ENCODE measurements around the gene FYCO1.

Gene FYCO1

GRCh38 chr3:45923755-45924154 is 71.9 kb downstream of the FYCO1 start:
- no peaks in the 10 kb centered on the region for H3K27me3 ChIP-seq (ENCODE audit: control insufficient read depth in 1 of 2, insufficient read depth in 2 of 2, low read length in 2 of 2)
- no peaks in the 10 kb centered on the region for H3K9me3 ChIP-seq (ENCODE audit: control insufficient read depth in 1 of 2, low read length in 2 of 2)
- no peaks in the 10 kb centered on the region for H3K4me1 ChIP-seq (ENCODE audit: control insufficient read depth in 1 of 2, insufficient read depth in 2 of 2, low read length in 2 of 2)
- no peak overlapping the region for H3K9ac ChIP-seq (ENCODE audit: low read depth in 1 of 2, low read length in 2 of 2)
- peaks cover 45 to 67% of the 10 kb centered on the region in 2 donors for H3K36me3 ChIP-seq (ENCODE audit: control insufficient read depth in 1 of 2, insufficient read depth in 2 of 2, low read length in 2 of 2)
- no peak overlapping the region for H3K4me3 ChIP-seq (ENCODE audit: low read depth in 1 of 2, low read length in 2 of 2)
- no peak overlapping the region for H3K27ac ChIP-seq (ENCODE audit: low read depth, low read length)

- H3K4me3 ChIP-seq (ENCODE audit: low read depth in 1 of 2, low read length in 2 of 2), result no peak overlapping the region
- H3K4me1 ChIP-seq (ENCODE audit: control insufficient read depth in 1 of 2, insufficient read depth in 2 of 2, low read length in 2 of 2), result no peaks in the 10 kb centered on the region
- H3K27me3 ChIP-seq (ENCODE audit: control insufficient read depth in 1 of 2, insufficient read depth in 2 of 2, low read length in 2 of 2), result no peaks in the 10 kb centered on the region
- H3K27ac ChIP-seq (ENCODE audit: low read depth, low read length), result no peak overlapping the region
- no peaks in the 10 kb centered on the region for H3K9me3 ChIP-seq (ENCODE audit: control insufficient read depth in 1 of 2, low read length in 2 of 2)
- H3K36me3 ChIP-seq (ENCODE audit: control insufficient read depth in 1 of 2, insufficient read depth in 2 of 2, low read length in 2 of 2), result peaks cover 38 to 63% of the 10 kb centered on the region in 2 donors
- H3K9ac ChIP-seq (ENCODE audit: low read depth in 1 of 2, low read length in 2 of 2), result no peak overlapping the region
Measured at GRCh38 chr3:45922950-45923590, 72.6 kb downstream of the FYCO1 start.

- H3K4me1 ChIP-seq (ENCODE audit: control insufficient read depth in 1 of 2, insufficient read depth in 2 of 2, low read length in 2 of 2), result peaks cover 0 to under 1% of the 10 kb centered on the region in 2 donors
- no peak overlapping the region for H3K9ac ChIP-seq (ENCODE audit: low read depth in 1 of 2, low read length in 2 of 2)
- H3K27me3 ChIP-seq (ENCODE audit: control insufficient read depth in 1 of 2, insufficient read depth in 2 of 2, low read length in 2 of 2), result no peaks in the 10 kb centered on the region
- peaks cover 31 to 56% of the 10 kb centered on the region in 2 donors for H3K36me3 ChIP-seq (ENCODE audit: control insufficient read depth in 1 of 2, insufficient read depth in 2 of 2, low read length in 2 of 2)
- no peak overlapping the region for H3K27ac ChIP-seq (ENCODE audit: low read depth, low read length)
- no peak overlapping the region for H3K4me3 ChIP-seq (ENCODE audit: low read depth in 1 of 2, low read length in 2 of 2)
- no peaks in the 10 kb centered on the region for H3K9me3 ChIP-seq (ENCODE audit: control insufficient read depth in 1 of 2, low read length in 2 of 2)
Measured at GRCh38 chr3:45922039-45922326, 73.6 kb downstream of the FYCO1 start.

GRCh38 chr3:45921158-45922038 is 74.2 kb downstream of the FYCO1 start:
- Histone ChIP-seq H3K36me3 (ENCODE audit: control insufficient read depth in 1 of 2, insufficient read depth in 2 of 2, low read length in 2 of 2) (peaks cover 31 to 56% of the 10 kb centered on the region in 2 donors), H3K27me3 (ENCODE audit: control insufficient read depth in 1 of 2, insufficient read depth in 2 of 2, low read length in 2 of 2) (no peaks in the 10 kb centered on the region), H3K4me3 (ENCODE audit: low read depth in 1 of 2, low read length in 2 of 2) (no peak overlapping the region), H3K4me1 (ENCODE audit: control insufficient read depth in 1 of 2, insufficient read depth in 2 of 2, low read length in 2 of 2) (peaks cover under 1 to 6% of the 10 kb centered on the region in 2 donors), H3K9ac (ENCODE audit: low read depth in 1 of 2, low read length in 2 of 2) (no peak overlapping the region), H3K27ac (ENCODE audit: low read depth, low read length) (no peak overlapping the region), H3K9me3 (ENCODE audit: control insufficient read depth in 1 of 2, low read length in 2 of 2) (no peaks in the 10 kb centered on the region)

GRCh38 chr3:45917146-45917898 is 78.3 kb downstream of the FYCO1 start:
- Histone ChIP-seq H3K27ac (ENCODE audit: low read depth, low read length) (no peak overlapping the region), H3K4me1 (ENCODE audit: control insufficient read depth in 1 of 2, insufficient read depth in 2 of 2, low read length in 2 of 2) (peaks cover 5 to 11% of the 10 kb centered on the region in 2 donors), H3K4me3 (ENCODE audit: low read depth in 1 of 2, low read length in 2 of 2) (no peak overlapping the region), H3K9ac (ENCODE audit: low read depth in 1 of 2, low read length in 2 of 2) (no peak overlapping the region), H3K9me3 (ENCODE audit: control insufficient read depth in 1 of 2, low read length in 2 of 2) (no peaks in the 10 kb centered on the region), H3K27me3 (ENCODE audit: control insufficient read depth in 1 of 2, insufficient read depth in 2 of 2, low read length in 2 of 2) (no peaks in the 10 kb centered on the region), H3K36me3 (ENCODE audit: control insufficient read depth in 1 of 2, insufficient read depth in 2 of 2, low read length in 2 of 2) (peaks cover 19 to 40% of the 10 kb centered on the region in 2 donors)

GRCh38 chr3:45915518-45916231 is 79.9 kb downstream of the FYCO1 start:
- Histone ChIP-seq H3K4me1 (ENCODE audit: control insufficient read depth in 1 of 2, insufficient read depth in 2 of 2, low read length in 2 of 2) (peaks cover 5 to 14% of the 10 kb centered on the region in 2 donors), H3K9ac (ENCODE audit: low read depth in 1 of 2, low read length in 2 of 2) (no peak overlapping the region), H3K27ac (ENCODE audit: low read depth, low read length) (no peak overlapping the region), H3K9me3 (ENCODE audit: control insufficient read depth in 1 of 2, low read length in 2 of 2) (no peaks in the 10 kb centered on the region), H3K4me3 (ENCODE audit: low read depth in 1 of 2, low read length in 2 of 2) (peak overlapping the region; percentile 40 to 48), H3K36me3 (ENCODE audit: control insufficient read depth in 1 of 2, insufficient read depth in 2 of 2, low read length in 2 of 2) (peaks cover 10 to 24% of the 10 kb centered on the region in 2 donors), H3K27me3 (ENCODE audit: control insufficient read depth in 1 of 2, insufficient read depth in 2 of 2, low read length in 2 of 2) (no peaks in the 10 kb centered on the region)

- H3K36me3 ChIP-seq (ENCODE audit: control insufficient read depth in 1 of 2, insufficient read depth in 2 of 2, low read length in 2 of 2), result peaks cover 4 to 18% of the 10 kb centered on the region in 2 donors
- H3K27me3 ChIP-seq (ENCODE audit: control insufficient read depth in 1 of 2, insufficient read depth in 2 of 2, low read length in 2 of 2), result no peaks in the 10 kb centered on the region
- peak overlapping the region in 1 of 2 donors; percentile 10 for H3K9ac ChIP-seq (ENCODE audit: low read depth in 1 of 2, low read length in 2 of 2)
- no peak overlapping the region for H3K27ac ChIP-seq (ENCODE audit: low read depth, low read length)
- H3K4me1 ChIP-seq (ENCODE audit: control insufficient read depth in 1 of 2, insufficient read depth in 2 of 2, low read length in 2 of 2), result peaks cover 5 to 14% of the 10 kb centered on the region in 2 donors
- peak overlapping the region; percentile 40 to 48 for H3K4me3 ChIP-seq (ENCODE audit: low read depth in 1 of 2, low read length in 2 of 2)
- H3K9me3 ChIP-seq (ENCODE audit: control insufficient read depth in 1 of 2, low read length in 2 of 2), result no peaks in the 10 kb centered on the region
Measured at GRCh38 chr3:45915059-45915439, 80.6 kb downstream of the FYCO1 start.

- no peak overlapping the region for H3K27ac ChIP-seq (ENCODE audit: low read depth, low read length)
- H3K36me3 ChIP-seq (ENCODE audit: control insufficient read depth in 1 of 2, insufficient read depth in 2 of 2, low read length in 2 of 2), result peaks cover 0 to 13% of the 10 kb centered on the region in 2 donors
- H3K27me3 ChIP-seq (ENCODE audit: control insufficient read depth in 1 of 2, insufficient read depth in 2 of 2, low read length in 2 of 2), result no peaks in the 10 kb centered on the region
- peaks cover 5 to 14% of the 10 kb centered on the region in 2 donors for H3K4me1 ChIP-seq (ENCODE audit: control insufficient read depth in 1 of 2, insufficient read depth in 2 of 2, low read length in 2 of 2)
- H3K4me3 ChIP-seq (ENCODE audit: low read depth in 1 of 2, low read length in 2 of 2), result peak overlapping the region in 1 of 2 donors; percentile 48
- H3K9ac ChIP-seq (ENCODE audit: low read depth in 1 of 2, low read length in 2 of 2), result peak overlapping the region in 1 of 2 donors; percentile 10
- H3K9me3 ChIP-seq (ENCODE audit: control insufficient read depth in 1 of 2, low read length in 2 of 2), result no peaks in the 10 kb centered on the region
Measured at GRCh38 chr3:45914362-45915058, 81.1 kb downstream of the FYCO1 start.

GRCh38 chr3:45912435-45912834 is 83.2 kb downstream of the FYCO1 start:
- Histone ChIP-seq H3K27ac (ENCODE audit: low read depth, low read length) (no peak overlapping the region), H3K9ac (ENCODE audit: low read depth in 1 of 2, low read length in 2 of 2) (no peak overlapping the region), H3K4me3 (ENCODE audit: low read depth in 1 of 2, low read length in 2 of 2) (no peak overlapping the region), H3K27me3 (ENCODE audit: control insufficient read depth in 1 of 2, insufficient read depth in 2 of 2, low read length in 2 of 2) (no peaks in the 10 kb centered on the region), H3K4me1 (ENCODE audit: control insufficient read depth in 1 of 2, insufficient read depth in 2 of 2, low read length in 2 of 2) (peaks cover 12 to 24% of the 10 kb centered on the region in 2 donors), H3K36me3 (ENCODE audit: control insufficient read depth in 1 of 2, insufficient read depth in 2 of 2, low read length in 2 of 2) (no peaks in the 10 kb centered on the region), H3K9me3 (ENCODE audit: control insufficient read depth in 1 of 2, low read length in 2 of 2) (no peaks in the 10 kb centered on the region)
